Chondrocyte (in vitro differentiated cells): ENCODE results near the gene FOXL1. TPM values are rescaled to one million over a fixed set of nuclear protein-coding genes. Genes with fewer than 3 reads are reported as not detected.
A peak's percentile ranks its signal among the peaks of the same experiment; 100 is the strongest.

ENCODE experiments used
- DNase-seq: peaks from one replicate; pipeline ENCODE4 v3.0.0; 2021; ENCODE audit warnings: mixed read lengths, low spot score
- H3K27ac Mint-ChIP-seq: one replicate; pipeline ENCODE4 v1.8.0; 2021; ENCODE audit warnings: mild to moderate bottlenecking, moderate library complexity, mixed read lengths; ENCODE audit not compliant: unreplicated experiment
- H3K27me3 Mint-ChIP-seq: 2 replicates; pipeline ENCODE4 v1.8.0; 2021; ENCODE audit warnings: low read depth, mixed read lengths
- H3K36me3 Mint-ChIP-seq: 2 replicates; pipeline ENCODE4 v1.8.0; 2021; ENCODE audit warnings: low read depth, mixed read lengths
- H3K4me1 Mint-ChIP-seq: 2 replicates; pipeline ENCODE4 v1.8.0; 2021; ENCODE audit warnings: low read depth, mild to moderate bottlenecking, mixed read lengths
- H3K4me3 Mint-ChIP-seq: one replicate; pipeline ENCODE4 v1.8.0; 2021; ENCODE audit warnings: mild to moderate bottlenecking, moderate library complexity, mixed read lengths; ENCODE audit not compliant: unreplicated experiment
- H3K9me3 Mint-ChIP-seq: 2 replicates; pipeline ENCODE4 v1.8.0; 2021; ENCODE audit warnings: low read depth, mixed read lengths
- CTCF ChIP-seq: fragments of 200-600 bp; sonication (generic); IDR thresholded peaks from 2 replicates; pipeline ENCODE4 v1.5.0; 2021; ENCODE audit warnings: antibody characterized with exemption, mild to moderate bottlenecking, moderate library complexity
- total RNA-seq: library from RNA; stranded (reverse); gene quantifications from 3 replicates; pipeline ENCODE4 v1.2.1, GENCODE V29; 2021

Gene FOXL1
- total RNA-seq, 1 donor from 2014 or later: 8.1 TPM

- no peak for TF ChIP-seq CTCF
- no peak for DNase-seq
- no peak overlapping the region for H3K27ac Mint-ChIP-seq
- no peaks in the 10 kb centered on the region for H3K9me3 Mint-ChIP-seq
- no peak overlapping the region for H3K4me3 Mint-ChIP-seq
- H3K4me1 Mint-ChIP-seq: peaks cover 16% of the 10 kb centered on the region
- no peaks in the 10 kb centered on the region for H3K27me3 Mint-ChIP-seq
- H3K36me3 Mint-ChIP-seq: no peaks in the 10 kb centered on the region
Measured at GRCh38 chr16:86549076-86549892, 29.1 kb upstream of the FOXL1 start.

GRCh38 chr16:86549893-86550190 lies 28.5 kb upstream of the FOXL1 start:
- Mint-ChIP-seq H3K9me3 (no peaks in the 10 kb centered on the region), H3K36me3 (no peaks in the 10 kb centered on the region), H3K4me3 (no peak overlapping the region), H3K27ac (no peak overlapping the region), H3K4me1 (peaks cover 18% of the 10 kb centered on the region), H3K27me3 (no peaks in the 10 kb centered on the region)
- no peak for TF ChIP-seq CTCF
- no peak for DNase-seq

GRCh38 chr16:86550281-86550680 lies 28.1 kb upstream of the FOXL1 start:
- Mint-ChIP-seq H3K9me3 (no peaks in the 10 kb centered on the region), H3K27ac (no peak overlapping the region), H3K36me3 (no peaks in the 10 kb centered on the region), H3K4me3 (no peak overlapping the region), H3K27me3 (no peaks in the 10 kb centered on the region), H3K4me1 (peaks cover 18% of the 10 kb centered on the region)
- DNase-seq: no peak
- TF ChIP-seq CTCF: no peak

GRCh38 chr16:86553356-86553755 lies 25.0 kb upstream of the FOXL1 start:
- no peaks in the 10 kb centered on the region for H3K27me3 Mint-ChIP-seq
- no peak overlapping the region for H3K4me3 Mint-ChIP-seq
- no peak for DNase-seq
- H3K36me3 Mint-ChIP-seq: no peaks in the 10 kb centered on the region
- no peaks in the 10 kb centered on the region for H3K9me3 Mint-ChIP-seq
- peaks cover 13% of the 10 kb centered on the region for H3K4me1 Mint-ChIP-seq
- no peak for TF ChIP-seq CTCF
- no peak overlapping the region for H3K27ac Mint-ChIP-seq

GRCh38 chr16:86554599-86554916 lies 23.8 kb upstream of the FOXL1 start:
- no peak for DNase-seq
- Mint-ChIP-seq H3K27me3 (no peaks in the 10 kb centered on the region), H3K4me1 (peaks cover 18% of the 10 kb centered on the region), H3K27ac (peak overlapping the region; percentile 94), H3K4me3 (peak overlapping the region; percentile 84), H3K9me3 (no peaks in the 10 kb centered on the region), H3K36me3 (no peaks in the 10 kb centered on the region)
- no peak for TF ChIP-seq CTCF
